HEK293 (cell line): ENCODE data around the gene ZDHHC14.

Experiments used
- CTCF ChIP-seq: fragments of 450-650 bp; formaldehyde crosslinking; IDR thresholded peaks from 2 replicates; pipeline ENCODE4 v1.5.1; 2016; ENCODE audit warnings: missing biosample characterization, missing genetic modification characterization
- MEIS1 ChIP-seq: sonication (generic); formaldehyde crosslinking; IDR thresholded peaks from 2 replicates; pipeline ENCODE4 v1.8.1; 2022; ENCODE audit warnings: missing genetic modification reagents, mild to moderate bottlenecking, borderline replicate concordance
- PATZ1 ChIP-seq: fragments of 450-650 bp; formaldehyde crosslinking; IDR thresholded peaks from 2 replicates; pipeline ENCODE4 v1.5.1; 2016; ENCODE audit warnings: missing biosample characterization, missing genetic modification characterization
- YY1 ChIP-seq: fragments of 450-650 bp; formaldehyde crosslinking; IDR thresholded peaks from 2 replicates; pipeline ENCODE4 v1.5.1; 2018; ENCODE audit warnings: missing biosample characterization, missing genetic modification characterization
- ZBTB1 ChIP-seq: fragments of 450-650 bp; formaldehyde crosslinking; IDR thresholded peaks from 2 replicates; pipeline ENCODE4 v1.5.1; 2016; ENCODE audit warnings: missing biosample characterization, missing genetic modification characterization
- ZBTB7A ChIP-seq: fragments of 450-650 bp; formaldehyde crosslinking; IDR thresholded peaks from 2 replicates; pipeline ENCODE4 v1.5.1; 2016; ENCODE audit warnings: low read depth, missing biosample characterization, missing genetic modification characterization
- ZFP69B ChIP-seq: fragments of 450-650 bp; formaldehyde crosslinking; IDR thresholded peaks from 2 replicates; pipeline ENCODE4 v1.5.1; 2016; ENCODE audit warnings: missing biosample characterization, missing genetic modification characterization
- ZNF19 ChIP-seq: fragments of 450-650 bp; formaldehyde crosslinking; IDR thresholded peaks from 2 replicates; pipeline ENCODE4; 2016; ENCODE audit warnings: missing biosample characterization, missing genetic modification characterization, low read depth
- ZNF292 ChIP-seq: fragments of 450-650 bp; formaldehyde crosslinking; IDR thresholded peaks from 2 replicates; pipeline ENCODE4 v1.5.1; 2016; ENCODE audit warnings: low read depth, missing biosample characterization, missing genetic modification characterization, borderline replicate concordance
- ZSCAN18 ChIP-seq: fragments of 450-650 bp; formaldehyde crosslinking; IDR thresholded peaks from 2 replicates; pipeline ENCODE4 v1.5.1; 2016; ENCODE audit warnings: missing biosample characterization, missing genetic modification characterization

GRCh38 chr6:157645201-157645795 is 264.3 kb downstream of the ZDHHC14 start:
- no peak for TF ChIP-seq ZNF19 (tag by site-specific recombination)
- no peak for TF ChIP-seq YY1 (tag by site-specific recombination)
- no peak for TF ChIP-seq MEIS1 (CRISPR knock-in tag)
- TF ChIP-seq PATZ1, result no peak
- TF ChIP-seq CTCF (tag by site-specific recombination), result no peak
- TF ChIP-seq ZFP69B (tag by site-specific recombination), result no peak
- no peak for TF ChIP-seq ZSCAN18 (tag by site-specific recombination)
- no peak for TF ChIP-seq ZBTB7A (tag by site-specific recombination)
- TF ChIP-seq ZNF292 (tag by site-specific recombination), result no peak
- no peak for TF ChIP-seq ZBTB1 (tag by site-specific recombination)
